HEK293 (cell line): ENCODE results near the gene GAS7.

Experiments
- CTCF ChIA-PET: fragments of 350-600 bp; formaldehyde crosslinking; extraction: SDS; loops from one replicate; lab custom pipeline; 2021; ENCODE audit warnings: antibody characterized with exemption; lab: Yijun Ruan, JAX
- POLR2A ChIA-PET: fragments of 300-600 bp; formaldehyde crosslinking; extraction: SDS; loops from one replicate; lab custom pipeline; 2020; ENCODE audit warnings: antibody characterized with exemption, inconsistent platforms; lab: Yijun Ruan, JAX
- H3K27ac ChIP-seq: fragments of 200-500 bp; sonication (Bioruptor generic); 2 replicates; pipeline ENCODE4 v1.5.1; 2014; ENCODE audit warnings: low read depth, low read length, control low read depth, inconsistent platforms; ENCODE audit errors: extremely low read depth
- H3K36me3 ChIP-seq, 2 experiments: fragments of 200-500 bp in 1 of 2; sonication (Bioruptor generic) in 1 of 2; 1 replicate in 1 of 2; 2 replicates in 1 of 2; pipeline ENCODE4 v1.5.1; 2014 to 2017; ENCODE audit warnings: inconsistent platforms in 2 of 2, low read length in 2 of 2; ENCODE audit not compliant: control insufficient read depth in 2 of 2, insufficient read depth in 1 of 2
- H3K4me1 ChIP-seq: fragments of 200-500 bp; sonication (Bioruptor generic); 2 replicates; pipeline ENCODE4 v1.5.1; 2014; ENCODE audit warnings: mild to moderate bottlenecking, low read length, inconsistent platforms; ENCODE audit not compliant: control insufficient read depth, insufficient read depth
- H3K4me3 ChIP-seq: 2 replicates; pipeline ENCODE4 v1.5.1; 2011; ENCODE audit warnings: low read depth, mild to moderate bottlenecking, control low read depth, low read length, moderate library complexity
- H3K9me3 ChIP-seq: fragments of 200-500 bp; sonication (Bioruptor generic); 2 replicates; pipeline ENCODE4 v1.5.1; 2014; ENCODE audit warnings: low read depth, low read length, inconsistent platforms; ENCODE audit not compliant: control insufficient read depth, insufficient read depth
- BCL11B ChIP-seq: fragments of 450-650 bp; formaldehyde crosslinking; IDR thresholded peaks from 2 replicates; pipeline ENCODE4 v1.5.1; 2016; ENCODE audit warnings: low read depth, missing biosample characterization, missing genetic modification characterization
- IKZF3 ChIP-seq: fragments of 450-650 bp; IDR thresholded peaks from 2 replicates; pipeline ENCODE4 v1.5.0; 2018; ENCODE audit warnings: missing biosample characterization, mild to moderate bottlenecking, missing genetic modification characterization, moderate library complexity
- KLF7 ChIP-seq: fragments of 450-650 bp; formaldehyde crosslinking; IDR thresholded peaks from 2 replicates; pipeline ENCODE4 v1.5.1; 2016; ENCODE audit warnings: missing biosample characterization, missing genetic modification characterization, borderline replicate concordance
- PATZ1 ChIP-seq: fragments of 450-650 bp; formaldehyde crosslinking; IDR thresholded peaks from 2 replicates; pipeline ENCODE4 v1.5.1; 2016; ENCODE audit warnings: missing biosample characterization, missing genetic modification characterization
- PRDM1 ChIP-seq: fragments of 450-650 bp; formaldehyde crosslinking; IDR thresholded peaks from 2 replicates; pipeline ENCODE4; 2016; ENCODE audit warnings: missing biosample characterization, missing genetic modification characterization
- RBAK ChIP-seq: fragments of 450-650 bp; formaldehyde crosslinking; IDR thresholded peaks from 2 replicates; pipeline ENCODE4 v1.5.1; 2016; ENCODE audit warnings: missing biosample characterization, missing genetic modification characterization
- SETDB1 ChIP-seq: IDR thresholded peaks from one replicate; pipeline ENCODE4 v1.6.1; 2017; ENCODE audit warnings: mild to moderate bottlenecking, low read length, moderate library complexity, mixed read lengths; ENCODE audit not compliant: insufficient read length
- TCF7L2 ChIP-seq: IDR thresholded peaks from 2 replicates; pipeline ENCODE4 v1.6.1; 2011; ENCODE audit warnings: low read depth, mild to moderate bottlenecking, inconsistent platforms, low read length, moderate library complexity, borderline replicate concordance
- ZBTB17 ChIP-seq: fragments of 450-650 bp; formaldehyde crosslinking; IDR thresholded peaks from 2 replicates; pipeline ENCODE4 v1.5.1; 2016; ENCODE audit warnings: missing biosample characterization, missing genetic modification characterization
- ZBTB26 ChIP-seq: fragments of 450-650 bp; formaldehyde crosslinking; optimal IDR thresholded peaks from 2 replicates; pipeline ENCODE3; 2016; ENCODE audit warnings: missing biosample characterization, mild to moderate bottlenecking, missing genetic modification characterization
- ZBTB7A ChIP-seq: fragments of 450-650 bp; formaldehyde crosslinking; IDR thresholded peaks from 2 replicates; pipeline ENCODE4 v1.5.1; 2016; ENCODE audit warnings: low read depth, missing biosample characterization, missing genetic modification characterization
- ZBTB8A ChIP-seq: fragments of 450-650 bp; formaldehyde crosslinking; IDR thresholded peaks from 2 replicates; pipeline ENCODE4 v1.5.1; 2016; ENCODE audit warnings: missing biosample characterization, missing genetic modification characterization
- ZFP69B ChIP-seq: fragments of 450-650 bp; formaldehyde crosslinking; IDR thresholded peaks from 2 replicates; pipeline ENCODE4 v1.5.1; 2016; ENCODE audit warnings: missing biosample characterization, missing genetic modification characterization
- ZIC2 ChIP-seq: fragments of 450-650 bp; formaldehyde crosslinking; IDR thresholded peaks from 2 replicates; pipeline ENCODE4 v1.5.1; 2016; ENCODE audit warnings: missing biosample characterization, missing genetic modification characterization
- ZNF157 ChIP-seq: fragments of 450-650 bp; formaldehyde crosslinking; IDR thresholded peaks from 2 replicates; pipeline ENCODE4 v1.5.1; 2016; ENCODE audit warnings: missing biosample characterization, missing genetic modification characterization
- ZNF184 ChIP-seq: fragments of 450-650 bp; IDR thresholded peaks from 2 replicates; pipeline ENCODE4 v1.5.1; 2018; ENCODE audit warnings: missing biosample characterization, mild to moderate bottlenecking, missing genetic modification characterization
- ZNF211 ChIP-seq: fragments of 450-650 bp; formaldehyde crosslinking; IDR thresholded peaks from 2 replicates; pipeline ENCODE4 v1.5.1; 2016; ENCODE audit warnings: low read depth, missing biosample characterization, missing genetic modification characterization
- ZNF239 ChIP-seq: fragments of 450-650 bp; formaldehyde crosslinking; IDR thresholded peaks from 2 replicates; pipeline ENCODE4 v1.5.1; 2016; ENCODE audit warnings: missing biosample characterization, missing genetic modification characterization
- ZNF292 ChIP-seq: fragments of 450-650 bp; formaldehyde crosslinking; IDR thresholded peaks from 2 replicates; pipeline ENCODE4 v1.5.1; 2016; ENCODE audit warnings: low read depth, missing biosample characterization, missing genetic modification characterization, borderline replicate concordance
- ZNF350 ChIP-seq: fragments of 450-650 bp; formaldehyde crosslinking; IDR thresholded peaks from 2 replicates; pipeline ENCODE4 v1.5.0; 2017; ENCODE audit warnings: missing biosample characterization, mild to moderate bottlenecking, missing genetic modification characterization
- ZNF423 ChIP-seq: fragments of 450-650 bp; formaldehyde crosslinking; IDR thresholded peaks from 2 replicates; pipeline ENCODE4 v1.5.1; 2016; ENCODE audit warnings: missing biosample characterization, missing genetic modification characterization
- ZNF529 ChIP-seq: fragments of 450-650 bp; formaldehyde crosslinking; IDR thresholded peaks from 2 replicates; pipeline ENCODE4 v1.5.1; 2017; ENCODE audit warnings: missing genetic modification characterization, missing biosample characterization; ENCODE audit not compliant: insufficient replicate concordance
- ZNF548 ChIP-seq: fragments of 450-650 bp; formaldehyde crosslinking; IDR thresholded peaks from 2 replicates; pipeline ENCODE4 v1.5.1; 2016; ENCODE audit warnings: missing biosample characterization, missing genetic modification characterization
- ZNF704 ChIP-seq: fragments of 450-650 bp; formaldehyde crosslinking; IDR thresholded peaks from 2 replicates; pipeline ENCODE4 v1.5.1; 2016; ENCODE audit warnings: missing biosample characterization, missing genetic modification characterization
- ZNF707 ChIP-seq: fragments of 450-650 bp; formaldehyde crosslinking; IDR thresholded peaks from 2 replicates; pipeline ENCODE4 v1.5.1; 2016; ENCODE audit warnings: missing biosample characterization, missing genetic modification characterization
- ZNF747 ChIP-seq: fragments of 450-650 bp; formaldehyde crosslinking; IDR thresholded peaks from 2 replicates; pipeline ENCODE4 v1.5.1; 2016; ENCODE audit warnings: missing biosample characterization, missing genetic modification characterization
- ZSCAN16 ChIP-seq: fragments of 450-650 bp; formaldehyde crosslinking; IDR thresholded peaks from 2 replicates; pipeline ENCODE4 v1.5.1; 2016; ENCODE audit warnings: missing biosample characterization, missing genetic modification characterization
- TF ChIP-seq, protein P1 (sequence below): fragments of 450-650 bp; formaldehyde crosslinking; IDR thresholded peaks from 2 replicates; pipeline ENCODE4 v1.5.1; 2016; ENCODE audit warnings: missing biosample characterization, missing genetic modification characterization

GAS7 gene

DNA sequence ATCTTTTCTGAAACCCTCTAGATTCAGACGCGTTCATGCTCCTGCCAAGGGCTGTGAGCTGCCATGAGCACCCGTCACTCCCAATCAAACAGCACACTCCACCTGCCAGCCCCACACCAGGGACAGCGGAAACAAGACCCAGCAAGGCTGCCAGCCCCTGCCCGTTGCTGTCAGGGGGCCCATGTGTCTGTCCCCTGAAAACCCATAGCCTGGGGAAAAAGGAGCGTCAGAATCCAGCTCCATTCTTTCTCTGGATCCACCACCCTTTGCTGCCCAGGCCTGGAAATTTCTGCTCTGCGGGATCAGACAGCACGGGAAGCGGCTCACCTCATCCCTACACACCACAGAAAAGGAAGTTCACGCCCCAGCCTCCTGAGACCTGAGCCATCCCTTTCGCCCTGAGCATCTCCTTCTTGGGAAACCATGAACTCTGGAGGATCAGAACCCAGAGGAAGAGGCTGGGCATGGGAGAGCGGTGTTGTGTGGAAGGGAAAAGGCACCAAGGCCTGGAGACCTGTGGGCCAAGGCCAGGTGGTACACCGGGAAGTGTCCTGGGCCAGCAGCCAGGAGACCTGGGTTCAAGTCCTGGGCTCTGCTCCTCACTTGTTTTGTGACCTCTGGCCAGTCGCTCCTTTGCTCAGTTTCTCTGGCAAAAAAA, 241.8 kb downstream of the GAS7 start:
- Histone ChIP-seq H3K9me3 (no peaks in the 10 kb centered on the region), H3K4me1 (no peaks in the 10 kb centered on the region), H3K27ac (no peak overlapping the region), H3K4me3 (no peak overlapping the region), H3K36me3 (no peaks in the 10 kb centered on the region)
- CTCF ChIA-PET = interaction anchor here (0.8 to 9.6 kb wide), 3 partner anchors 10 to 50 kb away, joined by 3 to 93 read pairs (median 7); no protein-coding TSS in a partner anchor
- no peak for TF ChIP-seq ZBTB7A (tag by site-specific recombination)
- no peak for TF ChIP-seq PRDM1 (tag by site-specific recombination)
- TF ChIP-seq ZNF239 (tag by site-specific recombination) = no peak
- no peak for TF ChIP-seq ZNF157 (tag by site-specific recombination)
- no peak for TF ChIP-seq ZNF350 (tag by site-specific recombination)
- TF ChIP-seq, protein P1, sequence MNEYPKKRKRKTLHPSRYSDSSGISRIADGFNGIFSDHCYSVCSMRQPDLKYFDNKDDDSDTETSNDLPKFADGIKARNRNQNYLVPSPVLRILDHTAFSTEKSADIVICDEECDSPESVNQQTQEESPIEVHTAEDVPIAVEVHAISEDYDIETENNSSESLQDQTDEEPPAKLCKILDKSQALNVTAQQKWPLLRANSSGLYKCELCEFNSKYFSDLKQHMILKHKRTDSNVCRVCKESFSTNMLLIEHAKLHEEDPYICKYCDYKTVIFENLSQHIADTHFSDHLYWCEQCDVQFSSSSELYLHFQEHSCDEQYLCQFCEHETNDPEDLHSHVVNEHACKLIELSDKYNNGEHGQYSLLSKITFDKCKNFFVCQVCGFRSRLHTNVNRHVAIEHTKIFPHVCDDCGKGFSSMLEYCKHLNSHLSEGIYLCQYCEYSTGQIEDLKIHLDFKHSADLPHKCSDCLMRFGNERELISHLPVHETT (tag by site-specific recombination) = no peak
- TF ChIP-seq BCL11B (tag by site-specific recombination) = no peak
- TF ChIP-seq ZBTB26 (tag by site-specific recombination) = no peak
- POLR2A ChIA-PET = no interaction called here

DNA sequence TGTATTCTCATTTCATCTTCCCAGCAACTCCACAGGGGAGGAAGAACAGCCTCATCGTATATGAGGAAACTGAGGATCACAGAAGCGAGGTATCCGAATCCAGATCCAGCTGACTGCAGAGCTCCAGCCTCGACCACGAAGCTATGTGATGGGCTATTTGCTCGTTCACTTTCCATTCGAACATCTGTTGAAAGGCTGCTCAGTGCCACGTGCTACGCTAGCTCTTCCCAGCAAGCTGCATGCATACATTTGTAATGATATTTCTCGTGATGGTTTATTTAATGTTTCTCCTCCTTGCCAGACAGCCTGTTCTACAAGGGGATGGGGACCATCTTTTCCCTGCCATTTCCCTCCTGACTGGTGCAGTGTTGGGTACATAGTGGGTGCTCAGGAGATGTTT, 244.9 kb downstream of the GAS7 start:
- ChIA-PET CTCF (interaction anchor here (9.6 kb wide), 1 partner anchor 25 kb away, joined by 93 read pairs; no protein-coding TSS in a partner anchor), POLR2A (no interaction called here)
- Histone ChIP-seq H3K36me3 (no peaks in the 10 kb centered on the region), H3K4me3 (no peak overlapping the region), H3K4me1 (no peaks in the 10 kb centered on the region), H3K9me3 (no peaks in the 10 kb centered on the region), H3K27ac (no peak overlapping the region)
- no peak for TF ChIP-seq ZNF211 (tag by site-specific recombination)
- TF ChIP-seq ZIC2 (tag by site-specific recombination) = no peak
- TF ChIP-seq ZNF548 (tag by site-specific recombination) = no peak
- no peak for TF ChIP-seq IKZF3 (tag by site-specific recombination)
- TF ChIP-seq ZNF707 (tag by site-specific recombination) = no peak
- TF ChIP-seq ZNF292 (tag by site-specific recombination) = no peak
- no peak for TF ChIP-seq ZNF184 (tag by site-specific recombination)
- no peak for TF ChIP-seq ZNF529 (tag by site-specific recombination)
- TF ChIP-seq PATZ1 (tag by site-specific recombination) = no peak
- no peak for TF ChIP-seq TCF7L2
- no peak for TF ChIP-seq ZNF423 (tag by site-specific recombination)
- no peak for TF ChIP-seq ZFP69B (tag by site-specific recombination)
- no peak for TF ChIP-seq RBAK (tag by site-specific recombination)
- TF ChIP-seq ZBTB17 = no peak
- no peak for TF ChIP-seq ZBTB8A (tag by site-specific recombination)
- no peak for TF ChIP-seq ZNF747 (tag by site-specific recombination)
- no peak for TF ChIP-seq ZNF704 (tag by site-specific recombination)
- TF ChIP-seq KLF7 (tag by site-specific recombination) = no peak
- TF ChIP-seq ZSCAN16 (tag by site-specific recombination) = no peak
- TF ChIP-seq SETDB1 = no peak
